B cell (primary cell): ENCODE measurements around the gene GGT5. TPM values are rescaled to one million over a fixed set of nuclear protein-coding genes. Genes with fewer than 3 reads are reported as not detected.
"Not testable (repeated sequence)": the region's sequence is repeated elsewhere in the genome, so short reads cannot be mapped to it uniquely, and the experiment has no call there.

Source experiments
- ATAC-seq: fragments of 200-7000 bp; cut with Tn5 transposase; one replicate; pipeline ENCODE4 v1.10.0; 2021; ENCODE audit warnings: low read depth, mild to moderate bottlenecking, moderate number of reproducible peaks, moderate library complexity
- CTCF ChIA-PET: fragments of 350-600 bp; sonication (Branson Sonifier 250); formaldehyde crosslinking; loops from one replicate; lab custom pipeline; 2021; ENCODE audit warnings: antibody characterized with exemption, inconsistent platforms; lab: Charles Lee
- POLR2A ChIA-PET: fragments of 350-600 bp; sonication (Branson Sonifier 250); formaldehyde crosslinking; loops from one replicate; lab custom pipeline; 2021; ENCODE audit warnings: antibody characterized with exemption; lab: Charles Lee
- DNase-seq: peaks from one replicate; pipeline ENCODE4 v3.0.0; 2013
- H2AFZ ChIP-seq: 2 replicates; pipeline ENCODE4 v1.6.1; 2012; ENCODE audit warnings: mild to moderate bottlenecking, low read depth, low read length; ENCODE audit not compliant: insufficient read depth, poor library complexity, severe bottlenecking
- H3K27ac ChIP-seq, 2 donors: 1 replicate in 1 of 2; 2 replicates in 1 of 2; pipeline ENCODE4 v1.5.1; 2012 to 2013; ENCODE audit warnings: low read length in 2 of 2, mild to moderate bottlenecking in 2 of 2, moderate library complexity in 1 of 2
- H3K27me3 ChIP-seq, 4 experiments: fragments of 200-600 bp in 1 of 4; sonication (generic) in 1 of 4; replicated peaks in 1 of 4; 1 replicate in 2 of 4; 2 replicates in 2 of 4; pipeline versions ENCODE4 v1.6.1 to v1.7.0; 2013 to 2016; ENCODE audit warnings: low read length in 3 of 4, mild to moderate bottlenecking in 2 of 4, mixed read lengths in 1 of 4, moderate library complexity in 1 of 4; ENCODE audit not compliant: insufficient read depth in 4 of 4, control insufficient read depth in 3 of 4; ENCODE audit errors: control extremely low read depth in 1 of 4
- H3K36me3 ChIP-seq, 2 experiments: replicated peaks in 1 of 2; 1 replicate in 1 of 2; 2 replicates in 1 of 2; pipeline versions ENCODE4 v1.6.1 to v1.7.1; 2013; ENCODE audit warnings: low read length in 1 of 2; ENCODE audit not compliant: insufficient read depth in 2 of 2, control insufficient read depth in 1 of 2; ENCODE audit errors: control extremely low read depth in 1 of 2, extremely low read depth in 1 of 2
- H3K4me1 ChIP-seq, 2 donors: fragments of 200-600 bp in 1 of 2; sonication (generic) in 1 of 2; 1 replicate in 1 of 2; 2 replicates in 1 of 2; pipeline versions ENCODE4 v1.5.1 to v1.6.1; 2013 to 2017; ENCODE audit warnings: low read length in 2 of 2; ENCODE audit not compliant: control insufficient read depth in 2 of 2, insufficient read depth in 2 of 2
- H3K4me2 ChIP-seq: replicated peaks from 2 replicates; pipeline ENCODE3; 2012; ENCODE audit warnings: mild to moderate bottlenecking, low read depth, low read length; ENCODE audit not compliant: poor library complexity, severe bottlenecking
- H3K4me3 ChIP-seq, 5 experiments: fragments of 200-600 bp in 1 of 5; sonication (generic) in 1 of 5; 1 replicate in 3 of 5; 2 replicates in 2 of 5; pipeline versions ENCODE4 v1.5.1 to v1.7.0; 2011 to 2016; ENCODE audit warnings: low read length in 4 of 5, mild to moderate bottlenecking in 4 of 5, low read depth in 2 of 5, control low read depth in 1 of 5, moderate library complexity in 1 of 5; ENCODE audit not compliant: insufficient read depth in 1 of 5; ENCODE audit errors: control extremely low read depth in 1 of 5, extremely low read depth in 1 of 5
- H3K79me2 ChIP-seq: fragments of 200-600 bp; sonication (generic); one replicate; pipeline ENCODE4 v1.6.0; 2016; ENCODE audit warnings: low read length; ENCODE audit not compliant: control insufficient read depth, insufficient read depth
- H3K9ac ChIP-seq: fragments of 200-600 bp; sonication (generic); 2 replicates; pipeline ENCODE4 v1.6.1; 2017; ENCODE audit warnings: mild to moderate bottlenecking, low read length, moderate library complexity
- H3K9me3 ChIP-seq, 3 donors: one replicate each; pipeline versions ENCODE4 v1.6.1 to v1.7.1; 2013; ENCODE audit warnings: low read length in 2 of 3; ENCODE audit not compliant: control insufficient read depth in 2 of 3, insufficient read depth in 1 of 3; ENCODE audit errors: control extremely low read depth in 1 of 3
- H4K20me1 ChIP-seq: 2 replicates; pipeline ENCODE4 v1.6.0; 2012; ENCODE audit warnings: mild to moderate bottlenecking, low read length; ENCODE audit not compliant: insufficient read depth, control insufficient read depth, poor library complexity, severe bottlenecking
- H3K27ac Mint-ChIP-seq: one replicate; pipeline ENCODE4 v1.8.0; 2021; ENCODE audit warnings: mixed read lengths
- H3K27me3 Mint-ChIP-seq: one replicate; pipeline ENCODE4 v1.8.0; 2021; ENCODE audit warnings: mixed read lengths
- H3K4me1 Mint-ChIP-seq: one replicate; pipeline ENCODE4 v1.8.0; 2021; ENCODE audit warnings: mixed read lengths
- H3K4me3 Mint-ChIP-seq: one replicate; pipeline ENCODE4 v1.8.0; 2021; ENCODE audit warnings: mixed read lengths
- H3K9me3 Mint-ChIP-seq: one replicate; pipeline ENCODE4 v1.8.0; 2022; ENCODE audit warnings: mixed read lengths; ENCODE audit not compliant: insufficient read depth
- WGBS: methylation state at CpG from one replicate; pipeline ENCODE4 v1.1.5; 2013; ENCODE audit warnings: missing lambda C conversion rate; ENCODE audit not compliant: insufficient coverage; 5-methylcytosine and 5-hydroxymethylcytosine counted together
- intact Hi-C: fragments of 100-400 bp; cut with micrococcal nuclease; formaldehyde crosslinking; loops from one replicate; pipeline ENCODE4 v1.10.0; 2022
- polyA plus RNA-seq: library from polyadenylated mRNA; depleted of rRNA; stranded (reverse); fragments of >200 nt; gene quantifications from 2 replicates; pipeline ENCODE4 v1.2.3, GENCODE V29; 2012
- total RNA-seq, 2 donors: library from RNA; stranded (reverse); fragments of 120-200 nt in 1 of 2; gene quantifications; 1 replicate in 1 of 2; 2 replicates in 1 of 2; pipeline versions ENCODE4 v1.2.3 to v1.2.4, GENCODE V29; 2013 to 2022

Gene GGT5
- total and polyA plus RNA-seq, 2 donors (not counting 1 experiment from before 2014, with no cell fraction given): not detected

GRCh38 chr22:24251286-24251685, 6.4 kb upstream of the GGT5 start:
- H2AFZ ChIP-seq, H3K4me3 Mint-ChIP-seq, DNase-seq, H3K27ac ChIP-seq, H3K27ac Mint-ChIP-seq, intact Hi-C loops, H3K9ac ChIP-seq, POLR2A ChIA-PET, H3K9me3 Mint-ChIP-seq, H3K4me1 Mint-ChIP-seq, H3K27me3 ChIP-seq, H4K20me1 ChIP-seq, ATAC-seq, H3K4me2 ChIP-seq, H3K9me3 ChIP-seq, H3K27me3 Mint-ChIP-seq, H3K4me3 ChIP-seq, H3K79me2 ChIP-seq, CTCF ChIA-PET, H3K4me1 ChIP-seq, H3K36me3 ChIP-seq: not testable (repeated sequence)
- no CpG with 5 or more reads among the region's 28 CpGs for WGBS

GRCh38 chr22:24249413-24249812, 4.5 kb upstream of the GGT5 start:
- H3K9ac ChIP-seq, H3K9me3 ChIP-seq, H3K27ac ChIP-seq, H3K79me2 ChIP-seq, H3K36me3 ChIP-seq, H3K27me3 Mint-ChIP-seq, DNase-seq, H3K4me2 ChIP-seq, H2AFZ ChIP-seq, ATAC-seq, H3K27ac Mint-ChIP-seq, POLR2A ChIA-PET, H3K4me3 ChIP-seq, H3K4me1 Mint-ChIP-seq, H4K20me1 ChIP-seq, H3K4me3 Mint-ChIP-seq, H3K4me1 ChIP-seq, H3K27me3 ChIP-seq, H3K9me3 Mint-ChIP-seq, CTCF ChIA-PET: not testable (repeated sequence)
- WGBS: 86% methylated on average over 1 of the region's 8 CpGs
- intact Hi-C loops: loop anchor here (5.0 to 10.0 kb wide), 2 partner anchors 65 to 142 kb away; partner anchors contain the start of gene SUSD2

GRCh38 chr22:24248611-24249010, 3.7 kb upstream of the GGT5 start:
- 90% methylated on average over 6 of the region's 15 CpGs for WGBS
- H3K4me1 ChIP-seq, H4K20me1 ChIP-seq, H3K27ac ChIP-seq, H3K27me3 ChIP-seq, H3K4me1 Mint-ChIP-seq, CTCF ChIA-PET, H3K36me3 ChIP-seq, H3K9me3 ChIP-seq, H3K27me3 Mint-ChIP-seq, H3K79me2 ChIP-seq, H3K4me3 Mint-ChIP-seq, H3K9ac ChIP-seq, DNase-seq, H3K4me2 ChIP-seq, H2AFZ ChIP-seq, H3K27ac Mint-ChIP-seq, H3K9me3 Mint-ChIP-seq, H3K4me3 ChIP-seq, ATAC-seq, POLR2A ChIA-PET: not testable (repeated sequence)
- intact Hi-C loops: loop anchor here (5.0 to 10.0 kb wide), 2 partner anchors 64 to 141 kb away; partner anchors contain the start of gene SUSD2
